Hematopoietic multipotent progenitor cell treated with erythropoietin and hydrocortisone succinate and interleukin-3 and kit ligand, for 17 days (in vitro differentiated cells): ENCODE results near the gene GEN1.

Experiments used
- DNase-seq: peaks from one replicate; pipeline ENCODE4 v3.0.0-alpha.2; 2015; ENCODE audit warnings: low spot score

Gene GEN1

GRCh38 chr2:17827785-17828184 is 73.8 kb downstream of the GEN1 start:
- no peak for DNase-seq

- DNase-seq: peak; percentile 33
Measured at GRCh38 chr2:17830053-17831034, 76.4 kb downstream of the GEN1 start.

- no peak for DNase-seq
Measured at GRCh38 chr2:17835516-17835915, 81.6 kb downstream of the GEN1 start.
